ENCODE measurements around the gene OR9I1. TPM values are rescaled to one million over a fixed set of nuclear protein-coding genes. Genes with fewer than 3 reads are reported as not detected.

The OR9I1 gene, protein sequence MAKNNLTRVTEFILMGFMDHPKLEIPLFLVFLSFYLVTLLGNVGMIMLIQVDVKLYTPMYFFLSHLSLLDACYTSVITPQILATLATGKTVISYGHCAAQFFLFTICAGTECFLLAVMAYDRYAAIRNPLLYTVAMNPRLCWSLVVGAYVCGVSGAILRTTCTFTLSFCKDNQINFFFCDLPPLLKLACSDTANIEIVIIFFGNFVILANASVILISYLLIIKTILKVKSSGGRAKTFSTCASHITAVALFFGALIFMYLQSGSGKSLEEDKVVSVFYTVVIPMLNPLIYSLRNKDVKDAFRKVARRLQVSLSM
- not detected for total RNA-seq

DNA sequence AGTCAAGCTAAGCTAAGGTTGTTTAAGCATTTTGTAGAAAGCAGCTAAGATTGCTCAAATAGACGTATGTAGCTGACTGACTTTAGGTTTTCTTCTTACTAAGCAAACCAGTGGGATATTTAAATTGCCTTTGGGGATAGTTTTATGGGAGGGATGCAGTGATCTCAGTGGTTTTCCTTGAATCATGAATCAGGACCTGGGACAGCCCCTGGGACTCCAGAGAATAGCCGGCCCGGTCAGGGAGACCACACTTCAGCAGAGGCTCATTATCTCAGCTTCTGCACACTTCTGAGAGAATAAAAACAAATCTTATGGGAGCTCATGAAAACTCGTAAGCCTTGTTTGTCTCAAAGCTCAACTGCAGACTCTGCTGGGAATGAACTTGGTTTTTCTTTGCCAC, at the start of gene OR9I1:
Gene OR9I1, minus strand, starts transcription at position 62 of the 400 bp plus-strand sequence. CDS start 6,086 bp downstream, outside the sequence.
- WGBS = 64% methylated on average over 4 of the region's 4 CpGs
- H3K9me3 ChIP-seq = no peaks in the 10 kb centered on the region
- H3K27ac ChIP-seq (replicated peaks in 1 of 4) = no peak within 1 kb of the TSS
- H3K4me3 ChIP-seq = no peak within 1 kb of the TSS
- TF ChIP-seq POLR2AphosphoS5 (IDR thresholded peaks at IDR 0.05) = no peak
- TF ChIP-seq, protein P1, sequence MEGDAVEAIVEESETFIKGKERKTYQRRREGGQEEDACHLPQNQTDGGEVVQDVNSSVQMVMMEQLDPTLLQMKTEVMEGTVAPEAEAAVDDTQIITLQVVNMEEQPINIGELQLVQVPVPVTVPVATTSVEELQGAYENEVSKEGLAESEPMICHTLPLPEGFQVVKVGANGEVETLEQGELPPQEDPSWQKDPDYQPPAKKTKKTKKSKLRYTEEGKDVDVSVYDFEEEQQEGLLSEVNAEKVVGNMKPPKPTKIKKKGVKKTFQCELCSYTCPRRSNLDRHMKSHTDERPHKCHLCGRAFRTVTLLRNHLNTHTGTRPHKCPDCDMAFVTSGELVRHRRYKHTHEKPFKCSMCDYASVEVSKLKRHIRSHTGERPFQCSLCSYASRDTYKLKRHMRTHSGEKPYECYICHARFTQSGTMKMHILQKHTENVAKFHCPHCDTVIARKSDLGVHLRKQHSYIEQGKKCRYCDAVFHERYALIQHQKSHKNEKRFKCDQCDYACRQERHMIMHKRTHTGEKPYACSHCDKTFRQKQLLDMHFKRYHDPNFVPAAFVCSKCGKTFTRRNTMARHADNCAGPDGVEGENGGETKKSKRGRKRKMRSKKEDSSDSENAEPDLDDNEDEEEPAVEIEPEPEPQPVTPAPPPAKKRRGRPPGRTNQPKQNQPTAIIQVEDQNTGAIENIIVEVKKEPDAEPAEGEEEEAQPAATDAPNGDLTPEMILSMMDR (IDR thresholded peaks at IDR 0.05) = no peak
- TF ChIP-seq POLR2A (IDR thresholded peaks at IDR 0.05; ENCODE audit: low read depth) = no peak
- no peak for TF ChIP-seq EP300 (IDR thresholded peaks at IDR 0.05)
- intact Hi-C loops (cut with DNase I) = no loop called here
- DNase-seq (ENCODE audit: extremely low spot score) = no peak
- no peaks in the 10 kb centered on the region for H3K4me1 ChIP-seq
- no peaks in the 10 kb centered on the region for H3K27me3 ChIP-seq
- no peaks in the 10 kb centered on the region for H3K36me3 ChIP-seq

DNA sequence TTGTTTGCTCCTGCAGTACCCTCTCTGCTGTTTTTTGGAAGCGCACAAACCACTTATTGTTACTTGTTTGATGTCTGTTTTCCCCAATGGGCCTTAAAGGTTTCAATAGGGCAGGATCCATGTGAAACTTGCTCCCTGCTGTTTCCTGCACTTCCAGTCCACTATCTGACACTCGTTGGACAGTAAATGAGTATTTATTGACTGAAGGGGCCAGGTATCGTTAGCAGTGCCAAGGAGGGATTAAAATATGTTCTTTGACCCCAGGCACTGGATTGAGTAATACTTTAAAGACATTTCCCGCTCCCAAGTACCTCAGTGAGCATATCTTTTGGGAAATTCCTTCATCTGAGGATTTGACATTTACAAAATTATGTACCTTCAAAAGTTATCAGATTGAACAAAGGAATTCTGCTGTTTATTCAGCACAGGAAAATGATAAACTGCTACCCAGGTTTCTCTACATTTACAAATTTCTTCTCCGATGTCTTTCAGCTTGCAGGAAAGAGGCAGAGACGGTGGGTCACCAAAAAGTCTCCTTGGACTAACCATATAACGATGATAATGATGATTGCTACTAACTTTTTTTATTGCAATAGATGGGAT, 40.3 kb upstream of the OR9I1 start:
- DNase-seq (ENCODE audit: extremely low spot score) = no peak
- intact Hi-C loops (cut with DNase I) = no loop called here
- TF ChIP-seq, protein P1 (IDR thresholded peaks at IDR 0.05) = no peak
- Histone ChIP-seq H3K36me3 (no peaks in the 10 kb centered on the region), H3K4me3 (no peak overlapping the region), H3K9me3 (no peaks in the 10 kb centered on the region), H3K27me3 (no peaks in the 10 kb centered on the region), H3K4me1 (no peaks in the 10 kb centered on the region), H3K27ac (replicated peaks in 1 of 4) (no peak overlapping the region)
- WGBS = 84% methylated on average over 7 of the region's 7 CpGs

DNA sequence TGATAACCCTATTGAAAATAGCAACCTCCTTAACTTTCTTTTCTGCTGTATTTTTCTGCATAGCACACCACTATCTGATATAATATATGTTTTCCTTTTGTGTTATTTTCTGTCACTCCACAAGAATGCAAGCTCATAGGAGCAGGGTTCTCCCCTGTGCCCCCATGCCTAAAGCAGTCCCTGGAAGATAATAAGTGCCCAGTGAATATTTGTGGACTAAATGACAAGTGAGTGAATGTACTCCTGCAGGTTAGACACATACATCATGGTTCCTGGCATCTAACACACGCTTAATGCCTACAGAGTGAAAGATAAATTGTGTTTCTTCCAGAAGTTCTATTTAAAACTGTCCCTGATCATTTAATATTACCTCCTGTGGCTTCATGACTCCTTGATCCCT, 39.7 kb upstream of the OR9I1 start:
- 61% methylated on average over 1 of the region's 1 CpG for WGBS
- H3K4me1 ChIP-seq = no peaks in the 10 kb centered on the region
- H3K27me3 ChIP-seq = no peaks in the 10 kb centered on the region
- intact Hi-C loops (cut with DNase I) = no loop called here
- no peaks in the 10 kb centered on the region for H3K9me3 ChIP-seq
- no peak for DNase-seq (ENCODE audit: extremely low spot score)
- TF ChIP-seq EP300 (IDR thresholded peaks at IDR 0.05) (no peak), POLR2AphosphoS5 (IDR thresholded peaks at IDR 0.05) (no peak), POLR2A (IDR thresholded peaks at IDR 0.05; ENCODE audit: low read depth) (no peak)
- TF ChIP-seq, protein P1 (IDR thresholded peaks at IDR 0.05) = no peak
- no peaks in the 10 kb centered on the region for H3K36me3 ChIP-seq
- no peak overlapping the region for H3K27ac ChIP-seq (replicated peaks in 1 of 4)
- H3K4me3 ChIP-seq = no peak overlapping the region

DNA sequence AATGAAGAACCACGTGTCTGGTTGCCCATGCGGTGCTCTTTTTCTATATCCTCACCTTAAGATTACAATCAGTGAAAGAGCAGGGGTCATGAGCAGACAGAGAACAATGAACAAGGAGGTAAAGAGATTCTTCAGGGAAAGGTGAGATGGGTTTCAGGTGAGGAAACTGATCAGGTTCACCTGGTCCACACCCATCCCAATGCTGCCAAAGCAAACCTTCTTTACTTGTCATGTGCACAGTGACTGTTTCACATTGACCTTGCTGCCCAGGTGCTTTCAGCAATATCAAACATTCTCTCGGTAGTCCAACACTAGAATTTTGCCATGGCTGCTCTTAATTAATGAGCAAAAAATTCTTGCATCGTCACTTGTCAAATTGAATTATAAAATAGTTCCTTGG, 39.1 kb upstream of the OR9I1 start:
- DNase-seq (ENCODE audit: extremely low spot score) = no peak
- Histone ChIP-seq H3K9me3 (no peaks in the 10 kb centered on the region), H3K27ac (replicated peaks in 1 of 4) (no peak overlapping the region), H3K27me3 (no peaks in the 10 kb centered on the region), H3K4me1 (no peaks in the 10 kb centered on the region), H3K4me3 (no peak overlapping the region), H3K36me3 (no peaks in the 10 kb centered on the region)
- TF ChIP-seq EP300 (IDR thresholded peaks at IDR 0.05) (no peak), POLR2A (IDR thresholded peaks at IDR 0.05; ENCODE audit: low read depth) (no peak), POLR2AphosphoS5 (IDR thresholded peaks at IDR 0.05) (no peak)
- TF ChIP-seq, protein P1 (IDR thresholded peaks at IDR 0.05) = no peak
- intact Hi-C loops (cut with DNase I) = no loop called here
- 81% methylated on average over 4 of the region's 4 CpGs for WGBS
